Endothelial cell of umbilical vein (primary cell): Measurements from ENCODE around the gene MYO1H. TPM values are rescaled to one million over a fixed set of nuclear protein-coding genes. Genes with fewer than 3 reads are reported as not detected.

Experiments used
- BruUV-seq: library from RNA; stranded (reverse); fragments of 400-500 nt; replicated peaks from 2 replicates; lab custom pipeline; 2021; lab: Mats Ljungman, UMichigan
- CTCF ChIA-PET: fragments of 300-600, 350-600 bp; sonication (Branson Sonifier 250); formaldehyde crosslinking; loops from one replicate; lab custom pipeline; 2021; ENCODE audit warnings: antibody characterized with exemption, inconsistent platforms; lab: Charles Lee
- POLR2A ChIA-PET: fragments of 300-600, 350-600 bp; sonication (Branson Sonifier 250); formaldehyde crosslinking; loops from one replicate; lab custom pipeline; 2021; ENCODE audit warnings: antibody characterized with exemption, inconsistent platforms; lab: Charles Lee
- DNase-seq: peaks from one replicate; pipeline ENCODE4 v3.0.0-alpha.2; 2011; ENCODE audit warnings: low read depth, low spot score
- FAIRE-seq: peaks from 2 replicates; lab custom pipeline; 2011; peaks lifted over from hg19 to GRCh38; lab: Jason Lieb, UNC
- H2AFZ ChIP-seq: 2 replicates; pipeline ENCODE4 v1.6.0; 2012; ENCODE audit warnings: low read depth, low read length, control low read depth, inconsistent platforms
- H3K27ac ChIP-seq: 2 replicates; pipeline ENCODE4 v1.5.1; 2011; ENCODE audit warnings: low read depth, mild to moderate bottlenecking, control low read depth, low read length, moderate library complexity; ENCODE audit not compliant: insufficient read depth
- H3K27me3 ChIP-seq, 2 experiments: 2 replicates each; pipeline versions ENCODE4 v1.6.0 to v1.6.1; 2011; ENCODE audit warnings: low read length in 2 of 2, mixed read lengths in 1 of 2; ENCODE audit not compliant: control insufficient read depth in 2 of 2, insufficient read depth in 2 of 2
- H3K36me3 ChIP-seq, 2 experiments: 2 replicates in 1 of 2; 3 replicates in 1 of 2; pipeline ENCODE4 v1.5.1; 2011; ENCODE audit warnings: low read length in 2 of 2, mild to moderate bottlenecking in 1 of 2, moderate library complexity in 1 of 2; ENCODE audit not compliant: control insufficient read depth in 2 of 2, insufficient read depth in 2 of 2; ENCODE audit errors: extremely low read depth in 1 of 2
- H3K4me1 ChIP-seq: 3 replicates; pipeline ENCODE4 v1.5.1; 2011; ENCODE audit warnings: mild to moderate bottlenecking, low read length; ENCODE audit not compliant: control insufficient read depth, insufficient read depth; ENCODE audit errors: extremely low read depth
- H3K4me2 ChIP-seq: 2 replicates; pipeline ENCODE4 v1.6.1; 2011; ENCODE audit warnings: low read length, control low read depth, mixed read lengths; ENCODE audit not compliant: insufficient read depth
- H3K4me3 ChIP-seq, 3 experiments: fragments of 200-600 bp in 1 of 3; sonication (generic), shearing (Covaris generic) in 1 of 3; replicated peaks in 1 of 3; 2 replicates each; pipeline ENCODE4 v1.5.1; 2011 to 2016; ENCODE audit warnings: control low read depth in 3 of 3, low read length in 3 of 3, mild to moderate bottlenecking in 2 of 3, inconsistent platforms in 1 of 3, low read depth in 1 of 3, moderate library complexity in 1 of 3; ENCODE audit not compliant: insufficient read depth in 1 of 3
- H3K79me2 ChIP-seq: 2 replicates; pipeline ENCODE4 v1.6.0; 2012; ENCODE audit warnings: low read length, inconsistent platforms; ENCODE audit not compliant: control insufficient read depth, insufficient read depth
- H3K9ac ChIP-seq: replicated peaks from 2 replicates; pipeline ENCODE3; 2011; ENCODE audit warnings: low read length, control low read depth; ENCODE audit not compliant: insufficient read depth; ENCODE audit errors: extremely low read depth
- H3K9me1 ChIP-seq: replicated peaks from 3 replicates; pipeline ENCODE4 v1.6.0; 2011; ENCODE audit warnings: mild to moderate bottlenecking, low read length; ENCODE audit not compliant: control insufficient read depth, insufficient read depth; ENCODE audit errors: extremely low read depth
- H3K9me3 ChIP-seq: replicated peaks from 2 replicates; pipeline ENCODE4 v1.5.1; 2012; ENCODE audit warnings: low read length, inconsistent platforms; ENCODE audit not compliant: control insufficient read depth, insufficient read depth
- H4K20me1 ChIP-seq: replicated peaks from 2 replicates; pipeline ENCODE3; 2011; ENCODE audit warnings: mild to moderate bottlenecking, low read length; ENCODE audit not compliant: control insufficient read depth, insufficient read depth; ENCODE audit errors: extremely low read depth
- EZH2 ChIP-seq: IDR thresholded peaks from 2 replicates; pipeline ENCODE4 v1.6.1; 2012; ENCODE audit warnings: borderline replicate concordance, low read depth, mild to moderate bottlenecking, moderate library complexity, low read length, inconsistent platforms; ENCODE audit not compliant: severe bottlenecking
- FOS ChIP-seq: IDR thresholded peaks from 2 replicates; pipeline ENCODE4 v1.6.1; 2011; ENCODE audit warnings: mild to moderate bottlenecking, low read length, moderate library complexity, borderline replicate concordance; ENCODE audit not compliant: insufficient read depth
- GATA2 ChIP-seq: IDR thresholded peaks from 2 replicates; pipeline ENCODE4 v1.7.0; 2011; ENCODE audit warnings: low read depth, mild to moderate bottlenecking, moderate library complexity, mixed read lengths, low read length; ENCODE audit not compliant: insufficient read length, insufficient read depth
- MYC ChIP-seq: IDR thresholded peaks from one replicate; pipeline ENCODE4 v1.6.1; 2011; ENCODE audit warnings: mild to moderate bottlenecking, low read depth, low read length
- POLR2AphosphoS5 ChIP-seq: IDR thresholded peaks from 2 replicates; pipeline ENCODE4 v1.6.1; 2012; ENCODE audit warnings: low read depth, mild to moderate bottlenecking, control low read depth, low read length, moderate library complexity; ENCODE audit not compliant: insufficient read depth
- dilution Hi-C: fragments of 300-500 bp; cut with MboI; formaldehyde crosslinking; loops from one replicate; pipeline ENCODE4 v1.15.0; 2019; ENCODE audit warnings: low sequenced_read_pairs; ENCODE audit not compliant: extremely low pct_ligation_motif_present
- intact Hi-C: fragments of 100-400 bp; cut with micrococcal nuclease; formaldehyde crosslinking; loops from one replicate; pipeline ENCODE4 v1.10.0; 2022
- polyA plus RNA-seq, 4 experiments: library from polyadenylated mRNA; depleted of rRNA in 3 of 4; stranded (reverse) in 3 of 4; unstranded in 1 of 4; fragments of >200 nt; gene quantifications; 2 replicates each; pipeline versions ENCODE4 v1.2.1 to v1.2.3, GENCODE V29; 2011 to 2012; ENCODE audit warnings: missing spikeins in 1 of 4
- total RNA-seq: library from RNA; stranded (reverse); gene quantifications from 2 replicates; pipeline ENCODE4 v1.2.3, GENCODE V29; 2021
- TF ChIP-seq, protein P1 (sequence below), 2 donors: IDR thresholded peaks; 1 replicate in 1 of 2; 2 replicates in 1 of 2; pipeline ENCODE4 v1.5.1; 2011; ENCODE audit warnings: low read length in 2 of 2, mild to moderate bottlenecking in 2 of 2, moderate library complexity in 2 of 2, control low read depth in 1 of 2, inconsistent platforms in 1 of 2, low read depth in 1 of 2; ENCODE audit not compliant: insufficient read depth in 1 of 2; ENCODE audit errors: extremely low read depth in 1 of 2

Gene MYO1H
- total and polyA plus RNA-seq, 2 donors (not counting 3 experiments of a cell fraction or from before 2014, with no cell fraction given), result not detected

DNA sequence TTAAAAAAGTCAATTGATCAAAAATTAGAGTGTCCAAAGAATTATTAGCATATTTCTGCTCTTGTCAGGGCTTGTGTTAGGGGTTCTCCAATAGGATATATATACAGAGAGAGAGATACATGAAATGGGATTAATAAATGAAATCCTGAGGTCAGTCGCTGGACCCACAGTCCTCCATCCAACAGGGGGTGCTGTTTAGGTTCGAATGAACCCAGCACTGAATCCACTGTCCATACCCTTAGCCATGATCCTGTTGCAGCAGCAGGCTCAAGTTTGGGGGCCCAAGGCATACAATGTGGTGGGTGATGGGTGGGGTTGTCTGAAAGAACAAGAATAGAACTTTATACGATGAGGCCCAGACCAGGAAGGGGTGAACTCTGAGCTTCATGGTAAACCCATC, 780 bp upstream of the MYO1H start:
- FAIRE-seq (no peak), DNase-seq (no peak)
- intact Hi-C loops, result no loop called here
- no peaks in the 10 kb centered on the region for H3K27me3 ChIP-seq
- no peak overlapping the region for H2AFZ ChIP-seq
- H3K4me2 ChIP-seq, result no peak overlapping the region
- H3K9me3 ChIP-seq, result no peaks in the 10 kb centered on the region
- H3K36me3 ChIP-seq, result no peaks in the 10 kb centered on the region
- H4K20me1 ChIP-seq, result no peaks in the 10 kb centered on the region
- ChIA-PET POLR2A (no interaction called here), CTCF (interaction anchor here (0.8 kb wide), 1 partner anchor 81 kb away, joined by 3 read pairs; no protein-coding TSS in a partner anchor)
- H3K9ac ChIP-seq, result no peak overlapping the region
- H3K27ac ChIP-seq, result no peak overlapping the region
- H3K9me1 ChIP-seq, result no peaks in the 10 kb centered on the region
- dilution Hi-C loops, result no loop called here
- H3K4me3 ChIP-seq, result no peak overlapping the region
- no peak for TF ChIP-seq EZH2
- TF ChIP-seq, protein P1, sequence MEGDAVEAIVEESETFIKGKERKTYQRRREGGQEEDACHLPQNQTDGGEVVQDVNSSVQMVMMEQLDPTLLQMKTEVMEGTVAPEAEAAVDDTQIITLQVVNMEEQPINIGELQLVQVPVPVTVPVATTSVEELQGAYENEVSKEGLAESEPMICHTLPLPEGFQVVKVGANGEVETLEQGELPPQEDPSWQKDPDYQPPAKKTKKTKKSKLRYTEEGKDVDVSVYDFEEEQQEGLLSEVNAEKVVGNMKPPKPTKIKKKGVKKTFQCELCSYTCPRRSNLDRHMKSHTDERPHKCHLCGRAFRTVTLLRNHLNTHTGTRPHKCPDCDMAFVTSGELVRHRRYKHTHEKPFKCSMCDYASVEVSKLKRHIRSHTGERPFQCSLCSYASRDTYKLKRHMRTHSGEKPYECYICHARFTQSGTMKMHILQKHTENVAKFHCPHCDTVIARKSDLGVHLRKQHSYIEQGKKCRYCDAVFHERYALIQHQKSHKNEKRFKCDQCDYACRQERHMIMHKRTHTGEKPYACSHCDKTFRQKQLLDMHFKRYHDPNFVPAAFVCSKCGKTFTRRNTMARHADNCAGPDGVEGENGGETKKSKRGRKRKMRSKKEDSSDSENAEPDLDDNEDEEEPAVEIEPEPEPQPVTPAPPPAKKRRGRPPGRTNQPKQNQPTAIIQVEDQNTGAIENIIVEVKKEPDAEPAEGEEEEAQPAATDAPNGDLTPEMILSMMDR (IDR thresholded peaks at IDR 0.05; ENCODE audit: extremely low read depth in 1 of 2, insufficient read depth in 1 of 2, low read depth in 1 of 2, low read length in 2 of 2), result no peak
- TF ChIP-seq FOS, result no peak
- TF ChIP-seq MYC, result no peak
- TF ChIP-seq POLR2AphosphoS5, result no peak
- no peak for TF ChIP-seq GATA2
- no peaks in the 10 kb centered on the region for H3K4me1 ChIP-seq
- no peaks in the 10 kb centered on the region for H3K79me2 ChIP-seq
- BruUV-seq, result no TSS peak
